ENCODE results near the gene LRRC36. TPM values are rescaled to one million over a fixed set of nuclear protein-coding genes. Genes with fewer than 3 reads are reported as not detected.

Gene LRRC36
- total and polyA plus RNA-seq, 2 of the 13 experiments (the other 11 are each of a cell fraction or from before 2014, with no cell fraction given), result 0.12 to 0.15 TPM

DNA sequence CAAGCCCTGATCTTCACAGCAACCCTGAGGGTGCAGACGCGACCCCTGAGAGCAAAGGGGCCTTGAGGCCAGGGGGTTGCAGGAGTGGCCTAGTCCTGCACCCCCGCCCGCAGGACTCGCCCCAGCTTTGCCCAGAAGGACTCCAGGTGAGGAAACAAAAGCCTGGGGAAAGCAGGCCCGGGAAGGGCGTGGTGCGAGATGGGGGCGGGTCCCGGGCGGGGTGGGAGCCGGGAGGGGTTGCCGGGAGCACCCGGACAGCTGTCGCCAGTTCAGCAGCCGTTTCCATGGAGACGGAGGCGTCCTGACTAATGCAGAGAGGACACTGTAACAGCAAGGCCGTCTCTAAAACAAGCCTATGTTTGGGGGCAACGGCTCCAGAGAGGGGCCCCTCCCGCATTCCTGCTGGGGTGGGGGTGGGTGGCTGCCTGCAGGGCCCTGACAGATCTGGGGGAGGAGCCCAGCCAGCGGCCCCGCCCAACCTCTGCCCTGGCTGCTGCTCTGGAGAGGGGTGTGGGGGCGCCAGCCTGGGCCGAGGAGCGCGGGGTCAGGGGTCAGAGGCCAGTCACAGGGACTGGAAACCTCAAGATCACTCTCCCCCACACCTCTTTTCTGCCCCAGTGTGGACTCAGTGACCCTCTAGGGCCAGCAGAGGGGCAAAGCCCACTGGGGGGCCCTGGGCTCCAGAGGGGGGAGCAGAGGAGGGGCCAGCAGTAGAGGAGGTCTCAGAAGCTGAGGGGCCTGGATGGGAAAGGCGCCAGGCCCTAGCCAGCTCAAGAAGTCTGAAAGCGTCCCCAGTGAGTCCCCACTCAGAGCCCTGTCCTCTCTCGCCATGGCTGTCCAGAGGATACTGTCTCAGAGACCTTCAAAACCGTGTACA is 69.8 kb downstream of the LRRC36 start (continued):
- TF ChIP-seq NR2F2 (IDR thresholded peaks at IDR 0.05; ENCODE audit: borderline replicate concordance, low read depth) (no peak), NFIC (IDR thresholded peaks at IDR 0.05; ENCODE audit: low read length) (no peak), RFX3 (CRISPR knock-in tag; IDR thresholded peaks at IDR 0.05) (peak; percentile 76), SAFB2 (CRISPR knock-in tag; IDR thresholded peaks at IDR 0.05; ENCODE audit: borderline replicate concordance, low read depth) (no peak), ZNF510 (CRISPR knock-in tag; IDR thresholded peaks at IDR 0.05; ENCODE audit: low read depth) (no peak), MTA1 (CRISPR knock-in tag; IDR thresholded peaks at IDR 0.05; ENCODE audit: borderline replicate concordance) (peak; percentile 49; the same call in 1 of the 2 replicates), CEBPG (CRISPR knock-in tag; IDR thresholded peaks at IDR 0.05) (no peak), ZNF644 (CRISPR knock-in tag; IDR thresholded peaks at IDR 0.05; ENCODE audit: low read depth) (no peak), ETV6 (CRISPR knock-in tag; conservative IDR thresholded peaks at IDR 0.05) (no peak), GATA4 (IDR thresholded peaks at IDR 0.05; ENCODE audit: borderline replicate concordance, low read depth) (no peak), TBP (CRISPR knock-in tag; IDR thresholded peaks at IDR 0.05) (no peak), ZNF772 (CRISPR knock-in tag; IDR thresholded peaks at IDR 0.05) (0 out of 2 replicates have a peak, but pooled peaks have one; percentile 30)
- TF ChIP-seq, protein P1, sequence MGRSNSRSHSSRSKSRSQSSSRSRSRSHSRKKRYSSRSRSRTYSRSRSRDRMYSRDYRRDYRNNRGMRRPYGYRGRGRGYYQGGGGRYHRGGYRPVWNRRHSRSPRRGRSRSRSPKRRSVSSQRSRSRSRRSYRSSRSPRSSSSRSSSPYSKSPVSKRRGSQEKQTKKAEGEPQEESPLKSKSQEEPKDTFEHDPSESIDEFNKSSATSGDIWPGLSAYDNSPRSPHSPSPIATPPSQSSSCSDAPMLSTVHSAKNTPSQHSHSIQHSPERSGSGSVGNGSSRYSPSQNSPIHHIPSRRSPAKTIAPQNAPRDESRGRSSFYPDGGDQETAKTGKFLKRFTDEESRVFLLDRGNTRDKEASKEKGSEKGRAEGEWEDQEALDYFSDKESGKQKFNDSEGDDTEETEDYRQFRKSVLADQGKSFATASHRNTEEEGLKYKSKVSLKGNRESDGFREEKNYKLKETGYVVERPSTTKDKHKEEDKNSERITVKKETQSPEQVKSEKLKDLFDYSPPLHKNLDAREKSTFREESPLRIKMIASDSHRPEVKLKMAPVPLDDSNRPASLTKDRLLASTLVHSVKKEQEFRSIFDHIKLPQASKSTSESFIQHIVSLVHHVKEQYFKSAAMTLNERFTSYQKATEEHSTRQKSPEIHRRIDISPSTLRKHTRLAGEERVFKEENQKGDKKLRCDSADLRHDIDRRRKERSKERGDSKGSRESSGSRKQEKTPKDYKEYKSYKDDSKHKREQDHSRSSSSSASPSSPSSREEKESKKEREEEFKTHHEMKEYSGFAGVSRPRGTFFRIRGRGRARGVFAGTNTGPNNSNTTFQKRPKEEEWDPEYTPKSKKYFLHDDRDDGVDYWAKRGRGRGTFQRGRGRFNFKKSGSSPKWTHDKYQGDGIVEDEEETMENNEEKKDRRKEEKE (IDR thresholded peaks at IDR 0.05), result no peak
- TF ChIP-seq, protein P2, sequence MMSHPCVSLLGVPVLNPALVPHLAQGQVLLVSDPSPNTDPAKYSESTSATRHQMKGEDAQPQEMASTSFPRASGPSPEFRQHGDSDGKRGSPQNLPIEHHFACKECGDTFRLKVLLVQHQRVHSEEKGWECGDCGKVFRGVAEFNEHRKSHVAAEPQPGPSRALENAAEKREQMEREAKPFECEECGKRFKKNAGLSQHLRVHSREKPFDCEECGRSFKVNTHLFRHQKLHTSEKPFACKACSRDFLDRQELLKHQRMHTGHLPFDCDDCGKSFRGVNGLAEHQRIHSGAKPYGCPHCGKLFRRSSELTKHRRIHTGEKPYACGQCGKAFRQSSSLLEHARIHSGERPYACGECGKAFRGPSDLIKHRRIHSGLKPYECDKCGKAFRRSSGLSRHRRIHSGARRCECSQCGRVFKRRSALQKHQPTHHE (CRISPR knock-in tag; IDR thresholded peaks at IDR 0.05; ENCODE audit: borderline replicate concordance), result 0 out of 2 replicates have a peak, but pooled peaks have one; percentile 41
- TF ChIP-seq, protein P3, sequence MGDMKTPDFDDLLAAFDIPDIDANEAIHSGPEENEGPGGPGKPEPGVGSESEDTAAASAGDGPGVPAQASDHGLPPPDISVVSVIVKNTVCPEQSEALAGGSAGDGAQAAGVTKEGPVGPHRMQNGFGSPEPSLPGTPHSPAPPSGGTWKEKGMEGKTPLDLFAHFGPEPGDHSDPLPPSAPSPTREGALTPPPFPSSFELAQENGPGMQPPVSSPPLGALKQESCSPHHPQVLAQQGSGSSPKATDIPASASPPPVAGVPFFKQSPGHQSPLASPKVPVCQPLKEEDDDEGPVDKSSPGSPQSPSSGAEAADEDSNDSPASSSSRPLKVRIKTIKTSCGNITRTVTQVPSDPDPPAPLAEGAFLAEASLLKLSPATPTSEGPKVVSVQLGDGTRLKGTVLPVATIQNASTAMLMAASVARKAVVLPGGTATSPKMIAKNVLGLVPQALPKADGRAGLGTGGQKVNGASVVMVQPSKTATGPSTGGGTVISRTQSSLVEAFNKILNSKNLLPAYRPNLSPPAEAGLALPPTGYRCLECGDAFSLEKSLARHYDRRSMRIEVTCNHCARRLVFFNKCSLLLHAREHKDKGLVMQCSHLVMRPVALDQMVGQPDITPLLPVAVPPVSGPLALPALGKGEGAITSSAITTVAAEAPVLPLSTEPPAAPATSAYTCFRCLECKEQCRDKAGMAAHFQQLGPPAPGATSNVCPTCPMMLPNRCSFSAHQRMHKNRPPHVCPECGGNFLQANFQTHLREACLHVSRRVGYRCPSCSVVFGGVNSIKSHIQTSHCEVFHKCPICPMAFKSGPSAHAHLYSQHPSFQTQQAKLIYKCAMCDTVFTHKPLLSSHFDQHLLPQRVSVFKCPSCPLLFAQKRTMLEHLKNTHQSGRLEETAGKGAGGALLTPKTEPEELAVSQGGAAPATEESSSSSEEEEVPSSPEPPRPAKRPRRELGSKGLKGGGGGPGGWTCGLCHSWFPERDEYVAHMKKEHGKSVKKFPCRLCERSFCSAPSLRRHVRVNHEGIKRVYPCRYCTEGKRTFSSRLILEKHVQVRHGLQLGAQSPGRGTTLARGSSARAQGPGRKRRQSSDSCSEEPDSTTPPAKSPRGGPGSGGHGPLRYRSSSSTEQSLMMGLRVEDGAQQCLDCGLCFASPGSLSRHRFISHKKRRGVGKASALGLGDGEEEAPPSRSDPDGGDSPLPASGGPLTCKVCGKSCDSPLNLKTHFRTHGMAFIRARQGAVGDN (CRISPR knock-in tag; IDR thresholded peaks at IDR 0.05), result peak; percentile 33; the same call in 1 of the 2 replicates
